Liver (tissue), 9 donors: Measurements from ENCODE around the gene ADISSP. TPM values are rescaled to one million over a fixed set of nuclear protein-coding genes. Genes with fewer than 3 reads are reported as not detected.

Source experiments
- DNase-seq: peaks from one replicate; pipeline ENCODE4 v3.0.0-alpha.2; 2017; ENCODE audit warnings: low spot score
- H3K27ac ChIP-seq, 2 donors: one replicate each; pipeline ENCODE4 v1.7.0; 2013; ENCODE audit warnings: inconsistent platforms in 2 of 2, low read length in 2 of 2, control low read depth in 1 of 2, low read depth in 1 of 2, mild to moderate bottlenecking in 1 of 2
- H3K27me3 ChIP-seq, 4 donors: one replicate each; pipeline versions ENCODE4 v1.6.1 to v1.7.0; 2013; ENCODE audit warnings: low read length in 3 of 4, inconsistent platforms in 1 of 4, mild to moderate bottlenecking in 1 of 4, moderate library complexity in 1 of 4; ENCODE audit not compliant: control insufficient read depth in 4 of 4, insufficient read depth in 4 of 4
- H3K36me3 ChIP-seq, 4 donors: one replicate each; pipeline versions ENCODE4 v1.6.1 to v1.7.0; 2013; ENCODE audit warnings: low read length in 3 of 4, mild to moderate bottlenecking in 3 of 4, low read depth in 1 of 4, moderate library complexity in 1 of 4; ENCODE audit not compliant: control insufficient read depth in 4 of 4, insufficient read depth in 3 of 4
- H3K4me1 ChIP-seq, 4 donors: one replicate each; pipeline versions ENCODE4 v1.6.1 to v1.7.0; 2013; ENCODE audit warnings: low read length in 3 of 4, mild to moderate bottlenecking in 3 of 4, moderate library complexity in 1 of 4; ENCODE audit not compliant: control insufficient read depth in 4 of 4, insufficient read depth in 4 of 4
- H3K4me3 ChIP-seq, 3 donors: one replicate each; pipeline versions ENCODE4 v1.6.1 to v1.7.0; 2013; ENCODE audit warnings: low read length in 3 of 3, control low read depth in 1 of 3, low read depth in 1 of 3, mild to moderate bottlenecking in 1 of 3
- H3K9ac ChIP-seq, 2 donors: one replicate each; pipeline ENCODE4 v1.7.0; 2013; ENCODE audit warnings: low read length in 2 of 2, mild to moderate bottlenecking in 2 of 2, moderate library complexity in 2 of 2, control low read depth in 1 of 2, low read depth in 1 of 2
- H3K9me3 ChIP-seq, 4 donors: one replicate each; pipeline versions ENCODE4 v1.6.1 to v1.7.0; 2013; ENCODE audit warnings: low read length in 3 of 4; ENCODE audit not compliant: control insufficient read depth in 4 of 4
- EGR1 ChIP-seq, 2 donors: IDR thresholded peaks; 2 replicates each; pipeline ENCODE4 v1.6.1; 2016 to 2018; ENCODE audit warnings: antibody characterized with exemption in 2 of 2, low read depth in 2 of 2
- FOXA1 ChIP-seq: IDR thresholded peaks from 2 replicates; pipeline ENCODE4 v1.6.1; 2016; ENCODE audit warnings: antibody characterized with exemption
- FOXA2 ChIP-seq: IDR thresholded peaks from 2 replicates; pipeline ENCODE4 v1.6.1; 2016; ENCODE audit warnings: antibody characterized with exemption
- GABPA ChIP-seq, 2 donors: IDR thresholded peaks in 1 of 2; conservative IDR thresholded peaks in 1 of 2; 2 replicates each; pipeline ENCODE4 v1.6.1; 2016; ENCODE audit warnings: antibody characterized with exemption in 2 of 2, mild to moderate bottlenecking in 1 of 2, moderate library complexity in 1 of 2
- HNF4A ChIP-seq, 2 donors: conservative IDR thresholded peaks; 2 replicates each; pipeline ENCODE4 v1.6.1; 2016; ENCODE audit warnings: antibody characterized with exemption in 2 of 2, mild to moderate bottlenecking in 2 of 2
- HNF4G ChIP-seq: IDR thresholded peaks from 2 replicates; pipeline ENCODE4 v1.6.1; 2016; ENCODE audit warnings: antibody characterized with exemption
- JUND ChIP-seq, 2 donors: IDR thresholded peaks; 2 replicates each; pipeline ENCODE4 v1.6.1; 2016; ENCODE audit warnings: antibody characterized with exemption in 2 of 2
- NR2F2 ChIP-seq: IDR thresholded peaks from 2 replicates; pipeline ENCODE4 v1.6.1; 2016; ENCODE audit warnings: antibody characterized with exemption
- RAD21 ChIP-seq, 2 donors: IDR thresholded peaks; 2 replicates each; pipeline ENCODE4 v1.6.1; 2016; ENCODE audit warnings: antibody characterized with exemption in 2 of 2, mild to moderate bottlenecking in 2 of 2
- RXRA ChIP-seq, 2 donors: IDR thresholded peaks; 2 replicates each; pipeline ENCODE4 v1.6.1; 2017 to 2018; ENCODE audit warnings: antibody characterized with exemption in 2 of 2, mild to moderate bottlenecking in 1 of 2
- SP1 ChIP-seq: IDR thresholded peaks from 2 replicates; pipeline ENCODE4 v1.6.1; 2018; ENCODE audit warnings: antibody characterized with exemption, mild to moderate bottlenecking
- TAF1 ChIP-seq: conservative IDR thresholded peaks from 2 replicates; pipeline ENCODE4 v1.6.1; 2016; ENCODE audit warnings: antibody characterized with exemption, mild to moderate bottlenecking
- YY1 ChIP-seq: IDR thresholded peaks from 2 replicates; pipeline ENCODE4 v1.6.1; 2016; ENCODE audit warnings: antibody characterized with exemption, mild to moderate bottlenecking
- WGBS: extraction: QIAGEN DNeasy Blood & Tissue Kit; methylation state at CpG from one replicate; pipeline ENCODE4 v1.1.7; 2013; 5-methylcytosine and 5-hydroxymethylcytosine counted together
- polyA plus RNA-seq, 2 donors: library from polyadenylated mRNA; stranded (reverse) in 1 of 2; unstranded in 1 of 2; fragments of 200-250 nt in 1 of 2; fragments of >200 nt in 1 of 2; fragmentation: Nextera tagmentation in 1 of 2; extraction: Ambion mirVana in 1 of 2; gene quantifications; one replicate each; pipeline versions ENCODE4 v1.2.1 to v1.2.3, GENCODE V29; 2013 to 2015
- total RNA-seq, 2 donors: library from RNA; depleted of rRNA; stranded (reverse); fragments of >200 nt; gene quantifications; one replicate each; pipeline ENCODE4 v1.2.3, GENCODE V29; 2014
- TF ChIP-seq, protein P1 (sequence below): fragments of 150-350 bp; IDR thresholded peaks from 2 replicates; pipeline ENCODE4 v1.5.1; 2017; ENCODE audit warnings: improper control_type of control experiment, low read depth, low read length; ENCODE audit not compliant: missing input control
- TF ChIP-seq, protein P2 (sequence below): IDR thresholded peaks from 2 replicates; pipeline ENCODE4 v1.6.1; 2016; ENCODE audit warnings: antibody characterized with exemption
- TF ChIP-seq, protein P3 (sequence below): IDR thresholded peaks from 2 replicates; pipeline ENCODE4 v1.6.1; 2016; ENCODE audit warnings: antibody characterized with exemption
- TF ChIP-seq, protein P4 (sequence below): IDR thresholded peaks from 2 replicates; pipeline ENCODE4 v1.6.1; 2016; ENCODE audit warnings: antibody characterized with exemption, mild to moderate bottlenecking
- TF ChIP-seq, protein P5 (sequence below): IDR thresholded peaks from 2 replicates; pipeline ENCODE4 v1.6.1; 2016; ENCODE audit warnings: antibody characterized with exemption
- donor health status: healthy.
- donor health status: healthy.
- donor health status: healthy.
- donor health status: healthy.
- donor health status: healthy.

ADISSP gene
- total and polyA plus RNA-seq, 4 donors, result 3.8 to 27.3 (median 10.4) TPM

DNA sequence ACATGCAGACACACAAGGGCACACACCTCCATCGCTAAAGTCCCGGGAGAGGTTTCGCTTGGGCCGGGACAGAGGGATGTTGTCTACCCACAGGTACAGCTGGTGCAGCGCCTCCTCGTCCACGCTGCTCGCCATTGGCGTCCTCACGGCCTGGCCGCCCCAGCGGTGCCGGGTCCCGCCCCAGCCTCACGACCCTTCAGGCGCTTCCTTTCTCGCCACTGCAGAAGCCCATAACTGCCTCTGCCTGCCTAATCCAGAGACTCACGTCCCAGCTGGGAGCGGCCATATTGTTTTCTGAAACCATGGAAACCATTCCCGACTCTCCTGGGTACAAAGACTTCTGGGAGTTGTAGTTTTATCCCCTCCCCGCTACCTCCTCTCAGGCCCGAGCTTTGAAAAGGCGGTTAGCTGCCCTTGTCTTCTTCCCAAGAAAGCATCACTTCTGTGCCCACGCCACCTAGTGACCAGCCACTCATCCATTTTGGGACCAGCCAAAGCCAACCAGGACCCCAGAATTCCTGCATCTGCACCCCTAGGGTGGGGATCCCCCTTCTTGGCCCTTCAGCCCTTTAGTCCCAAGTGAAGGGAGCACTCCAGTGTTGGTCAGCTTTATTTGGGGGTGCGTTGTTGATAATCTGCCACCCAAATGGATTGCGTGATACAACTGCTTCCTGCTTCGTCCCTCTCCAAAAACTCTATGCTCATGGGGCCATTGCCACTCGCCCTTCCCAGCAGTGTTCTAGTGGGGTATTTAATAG, 13.8 kb upstream of the ADISSP start, which contains the start of gene SPEF1:
TSS of gene SPEF1 (minus strand) at position 296 of the 758 bp plus-strand sequence. CDS start at position 135, 161 bp downstream.
- peaks cover 0 to 5% (median 0%) of the 10 kb centered on the region in 4 donors for H3K36me3 ChIP-seq
- no peaks in the 10 kb centered on the region for H3K27me3 ChIP-seq
- H3K9ac ChIP-seq, result no peak within 1 kb of the TSS
- H3K4me3 ChIP-seq, result peak within 1 kb of the TSS in 2 of 3 donors; percentile 40 to 45
- peak within 1 kb of the TSS in 1 of 2 donors; percentile 7 for H3K27ac ChIP-seq
- DNase-seq, result peak; percentile 67
- WGBS, result 15% methylated on average over 28 of the region's 28 CpGs
- peaks cover 20 to 49% (median 39%) of the 10 kb centered on the region in 4 donors for H3K4me1 ChIP-seq
- H3K9me3 ChIP-seq, result no peaks in the 10 kb centered on the region
- TF ChIP-seq FOXA2, result no peak
- TF ChIP-seq FOXA1, result no peak
- TF ChIP-seq, protein P1, sequence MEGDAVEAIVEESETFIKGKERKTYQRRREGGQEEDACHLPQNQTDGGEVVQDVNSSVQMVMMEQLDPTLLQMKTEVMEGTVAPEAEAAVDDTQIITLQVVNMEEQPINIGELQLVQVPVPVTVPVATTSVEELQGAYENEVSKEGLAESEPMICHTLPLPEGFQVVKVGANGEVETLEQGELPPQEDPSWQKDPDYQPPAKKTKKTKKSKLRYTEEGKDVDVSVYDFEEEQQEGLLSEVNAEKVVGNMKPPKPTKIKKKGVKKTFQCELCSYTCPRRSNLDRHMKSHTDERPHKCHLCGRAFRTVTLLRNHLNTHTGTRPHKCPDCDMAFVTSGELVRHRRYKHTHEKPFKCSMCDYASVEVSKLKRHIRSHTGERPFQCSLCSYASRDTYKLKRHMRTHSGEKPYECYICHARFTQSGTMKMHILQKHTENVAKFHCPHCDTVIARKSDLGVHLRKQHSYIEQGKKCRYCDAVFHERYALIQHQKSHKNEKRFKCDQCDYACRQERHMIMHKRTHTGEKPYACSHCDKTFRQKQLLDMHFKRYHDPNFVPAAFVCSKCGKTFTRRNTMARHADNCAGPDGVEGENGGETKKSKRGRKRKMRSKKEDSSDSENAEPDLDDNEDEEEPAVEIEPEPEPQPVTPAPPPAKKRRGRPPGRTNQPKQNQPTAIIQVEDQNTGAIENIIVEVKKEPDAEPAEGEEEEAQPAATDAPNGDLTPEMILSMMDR, result peak; percentile 42
- TF ChIP-seq, protein P2, sequence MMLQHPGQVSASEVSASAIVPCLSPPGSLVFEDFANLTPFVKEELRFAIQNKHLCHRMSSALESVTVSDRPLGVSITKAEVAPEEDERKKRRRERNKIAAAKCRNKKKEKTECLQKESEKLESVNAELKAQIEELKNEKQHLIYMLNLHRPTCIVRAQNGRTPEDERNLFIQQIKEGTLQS, result no peak
- no peak for TF ChIP-seq GABPA (IDR thresholded peaks at IDR 0.05 in 1 of 2, conservative IDR thresholded peaks at IDR 0.05 in 1 of 2)
- no peak for TF ChIP-seq HNF4G
- TF ChIP-seq, protein P3, sequence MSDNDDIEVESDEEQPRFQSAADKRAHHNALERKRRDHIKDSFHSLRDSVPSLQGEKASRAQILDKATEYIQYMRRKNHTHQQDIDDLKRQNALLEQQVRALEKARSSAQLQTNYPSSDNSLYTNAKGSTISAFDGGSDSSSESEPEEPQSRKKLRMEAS, result no peak
- no peak for TF ChIP-seq HNF4A (conservative IDR thresholded peaks at IDR 0.05)
- TF ChIP-seq NR2F2, result no peak
- no peak for TF ChIP-seq JUND (IDR thresholded peaks at IDR 0.05)
- no peak for TF ChIP-seq RXRA (IDR thresholded peaks at IDR 0.05)
- peak; percentile 76 for TF ChIP-seq RAD21 (IDR thresholded peaks at IDR 0.05)
- no peak for TF ChIP-seq TAF1
- no peak for TF ChIP-seq EGR1 (IDR thresholded peaks at IDR 0.05; ENCODE audit: low read depth in 2 of 2)
- TF ChIP-seq, protein P4, sequence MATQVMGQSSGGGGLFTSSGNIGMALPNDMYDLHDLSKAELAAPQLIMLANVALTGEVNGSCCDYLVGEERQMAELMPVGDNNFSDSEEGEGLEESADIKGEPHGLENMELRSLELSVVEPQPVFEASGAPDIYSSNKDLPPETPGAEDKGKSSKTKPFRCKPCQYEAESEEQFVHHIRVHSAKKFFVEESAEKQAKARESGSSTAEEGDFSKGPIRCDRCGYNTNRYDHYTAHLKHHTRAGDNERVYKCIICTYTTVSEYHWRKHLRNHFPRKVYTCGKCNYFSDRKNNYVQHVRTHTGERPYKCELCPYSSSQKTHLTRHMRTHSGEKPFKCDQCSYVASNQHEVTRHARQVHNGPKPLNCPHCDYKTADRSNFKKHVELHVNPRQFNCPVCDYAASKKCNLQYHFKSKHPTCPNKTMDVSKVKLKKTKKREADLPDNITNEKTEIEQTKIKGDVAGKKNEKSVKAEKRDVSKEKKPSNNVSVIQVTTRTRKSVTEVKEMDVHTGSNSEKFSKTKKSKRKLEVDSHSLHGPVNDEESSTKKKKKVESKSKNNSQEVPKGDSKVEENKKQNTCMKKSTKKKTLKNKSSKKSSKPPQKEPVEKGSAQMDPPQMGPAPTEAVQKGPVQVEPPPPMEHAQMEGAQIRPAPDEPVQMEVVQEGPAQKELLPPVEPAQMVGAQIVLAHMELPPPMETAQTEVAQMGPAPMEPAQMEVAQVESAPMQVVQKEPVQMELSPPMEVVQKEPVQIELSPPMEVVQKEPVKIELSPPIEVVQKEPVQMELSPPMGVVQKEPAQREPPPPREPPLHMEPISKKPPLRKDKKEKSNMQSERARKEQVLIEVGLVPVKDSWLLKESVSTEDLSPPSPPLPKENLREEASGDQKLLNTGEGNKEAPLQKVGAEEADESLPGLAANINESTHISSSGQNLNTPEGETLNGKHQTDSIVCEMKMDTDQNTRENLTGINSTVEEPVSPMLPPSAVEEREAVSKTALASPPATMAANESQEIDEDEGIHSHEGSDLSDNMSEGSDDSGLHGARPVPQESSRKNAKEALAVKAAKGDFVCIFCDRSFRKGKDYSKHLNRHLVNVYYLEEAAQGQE, result no peak
- peak; percentile 99 for TF ChIP-seq YY1
- TF ChIP-seq, protein P5, sequence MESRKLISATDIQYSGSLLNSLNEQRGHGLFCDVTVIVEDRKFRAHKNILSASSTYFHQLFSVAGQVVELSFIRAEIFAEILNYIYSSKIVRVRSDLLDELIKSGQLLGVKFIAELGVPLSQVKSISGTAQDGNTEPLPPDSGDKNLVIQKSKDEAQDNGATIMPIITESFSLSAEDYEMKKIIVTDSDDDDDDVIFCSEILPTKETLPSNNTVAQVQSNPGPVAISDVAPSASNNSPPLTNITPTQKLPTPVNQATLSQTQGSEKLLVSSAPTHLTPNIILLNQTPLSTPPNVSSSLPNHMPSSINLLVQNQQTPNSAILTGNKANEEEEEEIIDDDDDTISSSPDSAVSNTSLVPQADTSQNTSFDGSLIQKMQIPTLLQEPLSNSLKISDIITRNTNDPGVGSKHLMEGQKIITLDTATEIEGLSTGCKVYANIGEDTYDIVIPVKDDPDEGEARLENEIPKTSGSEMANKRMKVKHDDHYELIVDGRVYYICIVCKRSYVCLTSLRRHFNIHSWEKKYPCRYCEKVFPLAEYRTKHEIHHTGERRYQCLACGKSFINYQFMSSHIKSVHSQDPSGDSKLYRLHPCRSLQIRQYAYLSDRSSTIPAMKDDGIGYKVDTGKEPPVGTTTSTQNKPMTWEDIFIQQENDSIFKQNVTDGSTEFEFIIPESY, result peak; percentile 76
- peak; percentile 10 for TF ChIP-seq SP1
